KBM-7 (cell line): Measurements from ENCODE around the gene IGF2R.

ENCODE experiments used
- DNase-seq: peaks from one replicate; pipeline ENCODE4 v3.0.0-alpha.2; 2015
- in situ Hi-C: fragments of 300-500 bp; cut with MboI; formaldehyde crosslinking; loops from 2 replicates; pipeline ENCODE4 v1.14.3; 2020; ENCODE audit warnings: low sequenced_read_pairs, low pct_unique_long_range_greater_than_20kb, mixed read lengths

IGF2R gene

GRCh38 chr6:159971341-159972178 lies 2.7 kb downstream of the IGF2R start:
- DNase-seq: no peak
- in situ Hi-C loops: no loop called here

- DNase-seq: no peak
- in situ Hi-C loops: no loop called here
These were observed 3.8 kb downstream of the IGF2R start for GRCh38 chr6:159972506-159973268.

GRCh38 chr6:159973406-159973805 lies 4.5 kb downstream of the IGF2R start:
- in situ Hi-C loops: no loop called here

GRCh38 chr6:159973951-159974350 lies 5.1 kb downstream of the IGF2R start:
- in situ Hi-C loops: no loop called here
- DNase-seq: peak; percentile 53

More at GRCh38 chr6:159973406-159973805, 4.5 kb downstream of the IGF2R start:
- no peak for DNase-seq

GRCh38 chr6:159974932-159975331 lies 6.0 kb downstream of the IGF2R start:
- DNase-seq: no peak

GRCh38 chr6:159976686-159977254 lies 7.9 kb downstream of the IGF2R start:
- DNase-seq: no peak
- in situ Hi-C loops: no loop called here

More at GRCh38 chr6:159974932-159975331, 6.0 kb downstream of the IGF2R start:
- in situ Hi-C loops: no loop called here

- DNase-seq: no peak
- in situ Hi-C loops: no loop called here
These were observed 8.5 kb downstream of the IGF2R start for GRCh38 chr6:159977255-159977903.

GRCh38 chr6:159977904-159978268 lies 9.0 kb downstream of the IGF2R start:
- in situ Hi-C loops: no loop called here
- no peak for DNase-seq

- DNase-seq: no peak
- in situ Hi-C loops: no loop called here
These were observed 9.6 kb downstream of the IGF2R start for GRCh38 chr6:159978291-159979135.

GRCh38 chr6:159979136-159979874 lies 10.4 kb downstream of the IGF2R start:
- peak; percentile 74 for DNase-seq
- in situ Hi-C loops: no loop called here

GRCh38 chr6:159980474-159980873 lies 11.6 kb downstream of the IGF2R start:
- in situ Hi-C loops: no loop called here
- no peak for DNase-seq

GRCh38 chr6:159981071-159981402 lies 12.2 kb downstream of the IGF2R start:
- in situ Hi-C loops: no loop called here

GRCh38 chr6:159981403-159982245 lies 12.7 kb downstream of the IGF2R start:
- in situ Hi-C loops: no loop called here
- DNase-seq: peak; percentile 74

More at GRCh38 chr6:159981071-159981402, 12.2 kb downstream of the IGF2R start:
- DNase-seq: no peak

GRCh38 chr6:159982731-159983506 lies 14.0 kb downstream of the IGF2R start:
- DNase-seq: peak; percentile 53
- in situ Hi-C loops: no loop called here

GRCh38 chr6:159983641-159984080 lies 14.8 kb downstream of the IGF2R start:
- peak; percentile 65 for DNase-seq
- in situ Hi-C loops: no loop called here

- in situ Hi-C loops: no loop called here
- DNase-seq: no peak
These were observed 15.4 kb downstream of the IGF2R start for GRCh38 chr6:159984268-159984786.
